Erythroblast (primary cell): Measurements from ENCODE around the gene PGAP1.

Source experiments
- GATA1 ChIP-seq: IDR thresholded peaks from 2 replicates; pipeline ENCODE4 v1.6.1; 2011; ENCODE audit warnings: low read depth, mild to moderate bottlenecking, control low read depth, low read length, moderate library complexity
- POLR2A ChIP-seq: IDR thresholded peaks from 2 replicates; pipeline ENCODE4 v1.6.1; 2011; ENCODE audit warnings: mild to moderate bottlenecking, low read length

GRCh38 chr2:196891136-196891535 is 35.4 kb downstream of the PGAP1 start:
- TF ChIP-seq POLR2A (no peak), GATA1 (no peak)
